ENCODE measurements around the gene CCR5AS.
"Not testable (repeated sequence)": the region's sequence is repeated elsewhere in the genome, so short reads cannot be mapped to it uniquely, and the experiment has no call there.

Gene CCR5AS

GRCh38 chr3:46406788-46407611 lies at the start of gene CCR5AS, which contains the start of gene CCRL2:
CCR5AS (minus strand) TSS chr3:46407066.
CCRL2 (plus strand) TSS chr3:46407259; CDS start chr3:46408080, 821 bp downstream.
- DNase-seq (ENCODE audit: low spot score): peak; percentile 91

DNA sequence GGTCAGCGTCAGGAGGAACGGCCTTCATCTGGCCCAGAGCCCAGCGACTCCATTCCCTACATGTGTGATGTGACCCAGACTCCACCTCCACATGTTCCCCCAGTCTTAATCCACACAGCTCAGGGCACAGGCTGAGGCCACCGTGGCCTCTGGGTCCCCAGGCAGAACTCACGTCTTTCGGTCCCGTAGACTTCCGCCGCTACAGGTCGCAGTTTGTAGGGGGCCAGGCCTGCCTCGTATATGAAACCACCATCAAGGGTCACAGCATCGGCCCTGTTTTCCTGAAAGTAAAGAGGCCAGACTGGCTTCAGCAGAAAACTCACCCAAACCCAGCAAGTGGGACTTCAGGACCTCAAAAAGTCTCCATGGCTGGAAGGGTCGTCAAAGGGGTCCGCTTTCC lies 49.3 kb upstream of the CCR5AS start:
- no peak for DNase-seq (ENCODE audit: low spot score)

- no peak for DNase-seq (ENCODE audit: low spot score)
Observed at GRCh38 chr3:46455231-46456115, 48.6 kb upstream of the CCR5AS start.

DNA sequence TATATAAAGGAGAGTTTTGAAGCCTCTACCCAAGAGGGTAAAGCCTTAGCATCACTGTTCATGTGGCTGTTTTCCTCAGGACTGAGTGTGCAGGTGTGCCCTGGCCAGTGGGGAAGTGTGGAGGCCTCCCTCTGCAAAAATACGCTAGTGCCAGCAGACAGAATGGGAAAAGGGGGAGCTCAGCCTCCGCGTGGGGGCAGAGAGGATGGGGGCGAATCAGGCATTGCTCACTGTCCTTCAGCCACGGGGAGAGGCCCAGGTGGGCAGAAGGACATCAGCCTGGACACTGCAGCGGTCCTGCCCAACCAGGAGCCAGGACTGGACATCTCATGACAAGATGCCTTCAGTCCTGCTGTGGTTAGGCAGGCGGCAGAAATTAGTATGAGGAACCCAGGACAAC lies 47.7 kb upstream of the CCR5AS start:
- DNase-seq (ENCODE audit: low spot score): no peak

DNA sequence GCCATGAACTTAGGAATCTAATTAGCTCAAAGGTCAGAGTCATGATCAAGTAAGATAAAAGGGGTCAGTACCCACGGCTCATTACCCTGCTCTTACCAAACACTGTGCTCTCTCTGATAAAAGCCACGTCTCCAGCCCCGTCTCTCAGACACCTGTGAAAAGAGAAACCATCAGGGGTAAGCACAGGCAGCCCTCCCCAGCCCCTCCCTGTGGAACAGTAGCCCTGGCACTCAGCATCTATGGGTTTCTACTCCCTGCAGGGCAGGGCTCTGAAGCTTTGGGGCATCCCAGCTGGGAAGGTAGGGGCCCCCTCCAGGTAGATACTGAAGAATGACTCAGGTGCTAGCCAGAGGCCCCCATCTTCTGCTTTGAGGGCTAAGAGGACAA lies 47.3 kb upstream of the CCR5AS start:
- no peak for DNase-seq (ENCODE audit: low spot score)

GRCh38 chr3:46453526-46454208 lies 46.8 kb upstream of the CCR5AS start:
- DNase-seq (ENCODE audit: low spot score): no peak

DNA sequence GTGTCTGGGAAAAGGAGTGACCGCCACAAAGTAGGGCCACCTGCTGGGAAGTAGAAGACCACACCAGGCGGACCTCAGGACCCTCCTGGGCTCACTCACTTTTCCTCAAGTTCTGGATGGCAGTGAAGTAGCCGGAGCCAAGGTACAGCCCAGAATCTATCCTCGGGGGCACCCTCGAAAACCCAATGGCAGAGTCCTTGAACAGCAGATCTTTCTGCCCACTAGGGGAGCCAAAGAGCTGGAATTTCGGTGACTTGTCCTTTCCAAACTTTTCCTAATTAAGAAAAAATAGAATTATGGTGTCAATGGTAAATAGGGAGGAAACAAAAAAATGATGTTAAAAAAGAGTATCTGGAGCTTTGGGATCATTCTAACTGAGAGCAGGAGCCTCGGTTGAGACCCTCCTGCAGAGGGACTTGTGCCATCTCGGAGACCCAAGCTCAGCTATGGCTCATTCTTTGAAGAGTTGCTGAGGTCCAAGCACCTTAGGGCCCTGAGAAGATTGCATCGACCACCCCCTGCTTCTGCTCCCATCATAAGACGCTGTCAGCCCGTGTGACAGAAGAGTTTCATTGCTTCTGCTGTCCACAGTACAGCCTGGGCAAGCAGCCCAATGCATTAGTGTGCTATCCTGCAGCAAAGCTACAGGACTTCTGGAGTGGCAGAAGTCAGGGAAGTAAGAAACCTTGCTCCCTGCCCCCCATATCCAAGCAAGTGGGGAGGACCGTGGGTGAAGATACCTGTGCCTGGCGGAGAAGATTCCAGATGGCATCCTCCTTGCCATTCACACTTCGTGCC lies 43.1 kb upstream of the CCR5AS start:
- no peak for DNase-seq (ENCODE audit: low spot score)

DNA sequence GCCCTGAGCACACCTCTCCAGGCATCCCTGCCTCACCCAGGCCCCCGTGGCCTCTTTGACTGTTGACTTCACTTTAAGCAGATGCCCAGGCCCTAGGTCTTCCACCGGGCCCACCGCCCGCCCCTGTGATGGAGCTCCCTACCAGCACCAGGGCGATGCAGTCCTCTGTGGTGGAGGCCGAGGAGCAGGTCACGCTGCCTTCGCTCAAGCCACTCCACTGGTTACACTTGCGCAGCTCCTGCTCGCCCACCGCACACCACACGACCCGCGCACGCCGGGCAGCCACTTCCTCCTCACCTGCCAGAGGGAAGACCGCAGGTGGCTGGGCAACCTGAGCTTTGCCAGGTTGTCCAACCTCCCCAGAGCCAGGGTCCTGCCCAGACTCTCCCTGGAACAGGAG lies 41.9 kb upstream of the CCR5AS start:
- no peak for DNase-seq (ENCODE audit: low spot score)

DNA sequence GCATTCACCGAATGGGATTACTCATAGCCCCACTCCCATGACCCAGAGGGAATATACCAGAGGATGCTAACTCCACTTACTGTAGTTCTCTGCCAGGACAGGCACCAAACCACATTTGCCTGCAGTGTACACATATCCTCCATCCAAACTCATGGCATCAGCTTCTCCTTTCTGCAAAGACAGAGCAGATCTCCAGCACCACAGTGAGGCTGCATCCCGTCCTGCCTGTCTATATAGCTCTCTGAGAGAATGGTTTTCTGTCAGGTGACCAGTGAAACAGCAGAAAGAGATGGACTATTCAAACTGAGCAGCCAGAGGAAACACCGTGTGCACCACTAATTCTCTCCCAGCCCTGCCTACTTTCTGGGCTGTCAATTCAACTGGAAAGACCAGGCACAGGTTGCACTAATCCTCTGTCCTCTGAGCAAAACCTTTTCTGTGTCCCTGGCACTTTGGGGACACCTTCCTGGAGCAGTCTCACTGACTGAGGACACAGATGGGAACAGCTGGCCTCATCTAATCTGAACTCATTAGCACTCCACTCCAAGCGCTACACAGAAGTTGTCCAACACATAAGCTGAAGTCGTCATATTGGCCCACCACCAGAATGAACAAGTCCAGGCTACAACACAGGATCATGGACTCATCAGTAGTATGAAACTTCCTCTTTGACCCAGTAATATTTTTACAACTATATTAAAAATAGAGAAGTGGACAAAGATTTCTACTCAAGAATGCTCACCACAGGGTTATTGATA lies 40.5 kb upstream of the CCR5AS start:
- DNase-seq (ENCODE audit: low spot score): no peak

DNA sequence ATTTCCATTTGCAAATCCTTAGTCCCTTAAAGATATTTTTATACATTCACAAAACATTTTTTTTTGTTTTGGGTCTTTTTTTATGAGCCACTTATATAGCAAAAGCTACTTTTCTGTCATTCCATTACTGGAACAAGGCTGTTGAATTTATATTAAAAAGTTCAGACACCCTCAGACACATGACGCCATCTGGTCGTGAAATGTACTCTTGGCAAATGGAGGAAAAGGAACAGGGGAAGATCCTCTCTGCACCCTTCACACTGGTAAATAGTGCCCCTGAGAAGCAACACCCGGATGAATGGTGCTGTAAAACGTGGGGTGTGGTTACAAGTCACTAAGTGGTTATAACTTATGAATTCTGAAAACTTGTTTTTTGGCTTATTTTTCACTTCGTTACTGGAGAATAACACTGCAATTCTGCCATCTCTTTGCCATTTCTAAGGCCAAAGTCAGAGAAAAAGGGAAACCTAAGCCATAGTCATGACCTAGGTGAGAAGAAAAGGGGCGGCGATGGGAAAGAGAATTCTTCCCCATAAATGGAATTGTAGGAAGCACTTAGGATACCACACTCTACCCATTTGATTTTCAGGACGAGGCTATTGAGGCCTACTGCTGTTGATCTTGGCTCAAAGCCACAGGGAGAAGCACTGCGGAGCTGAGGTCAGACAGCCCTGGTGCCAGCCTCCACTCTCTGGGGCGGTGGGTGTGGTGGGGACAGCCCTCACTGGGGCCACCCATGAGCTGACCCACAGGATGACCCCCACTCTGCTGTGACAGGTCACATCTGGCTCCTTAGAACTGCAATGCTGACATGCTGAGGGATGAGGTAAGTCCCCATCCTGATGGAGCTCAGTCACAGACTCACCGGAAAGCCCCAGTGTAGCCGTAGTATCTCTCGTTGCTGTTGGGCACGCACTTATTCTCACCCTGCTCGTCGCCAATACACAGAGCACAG lies 36.0 kb upstream of the CCR5AS start:
- DNase-seq (ENCODE audit: low spot score): peak; percentile 53

GRCh38 chr3:46440531-46441294 lies 33.8 kb upstream of the CCR5AS start:
- DNase-seq (ENCODE audit: low spot score): no peak

DNA sequence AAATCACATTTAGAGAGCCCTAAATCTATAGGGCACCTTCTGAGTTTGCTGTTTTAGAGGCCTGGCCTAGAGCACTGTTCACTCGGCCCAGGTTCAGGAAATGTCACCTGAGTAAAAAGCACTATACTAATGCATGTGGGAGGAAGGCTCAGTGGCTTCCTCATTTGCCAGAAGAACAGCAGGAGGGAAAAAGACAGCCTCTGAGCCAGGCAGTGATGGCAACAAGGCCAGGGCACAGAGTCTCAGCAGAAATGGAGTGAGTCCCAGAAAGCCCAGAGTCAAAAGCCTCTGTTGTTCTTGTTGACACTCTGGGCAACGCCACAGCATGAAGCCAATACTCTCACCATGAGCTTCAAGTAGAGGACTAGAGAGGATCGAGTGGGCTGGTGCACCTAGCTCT lies 32.0 kb upstream of the CCR5AS start:
- no peak for DNase-seq (ENCODE audit: low spot score)

DNA sequence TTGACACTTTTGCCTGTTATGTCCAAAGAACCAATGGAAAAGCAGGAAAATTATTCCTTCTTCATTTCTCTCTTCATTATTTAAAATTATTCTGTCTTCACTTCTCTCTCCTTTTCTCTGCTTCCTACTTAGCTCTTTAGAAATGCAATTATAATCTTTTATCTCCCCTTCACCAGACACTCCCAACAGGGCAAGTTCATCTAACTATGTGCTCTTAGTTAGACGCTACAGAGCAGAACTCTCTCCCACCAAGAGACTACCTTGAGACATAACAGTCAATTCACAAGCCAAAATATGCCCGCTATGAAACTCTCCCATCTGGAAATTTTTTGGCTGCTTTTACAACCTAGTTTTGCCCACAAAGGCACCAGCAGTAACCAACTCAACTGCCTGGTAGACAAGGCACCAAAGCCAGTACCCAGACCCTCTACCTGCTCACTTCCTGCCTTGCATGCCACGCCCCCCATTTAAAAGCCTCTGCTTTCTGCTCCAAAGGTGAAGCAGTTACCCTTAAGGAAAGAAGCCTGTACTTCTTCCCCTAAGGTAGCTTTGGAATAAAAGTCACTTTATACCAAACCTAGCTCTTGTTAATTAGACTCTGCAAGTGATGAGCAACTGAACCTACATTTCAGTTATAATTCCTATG lies 28.3 kb upstream of the CCR5AS start:
- no peak for DNase-seq (ENCODE audit: low spot score)

GRCh38 chr3:46433841-46434240 lies 27.0 kb upstream of the CCR5AS start:
- DNase-seq (ENCODE audit: low spot score): no peak

- DNase-seq (ENCODE audit: low spot score): not testable (repeated sequence)
Observed at GRCh38 chr3:46433118-46433517, 26.3 kb upstream of the CCR5AS start.

GRCh38 chr3:46431905-46432304 lies 25.0 kb upstream of the CCR5AS start:
- not testable (repeated sequence) for DNase-seq (ENCODE audit: low spot score)

DNA sequence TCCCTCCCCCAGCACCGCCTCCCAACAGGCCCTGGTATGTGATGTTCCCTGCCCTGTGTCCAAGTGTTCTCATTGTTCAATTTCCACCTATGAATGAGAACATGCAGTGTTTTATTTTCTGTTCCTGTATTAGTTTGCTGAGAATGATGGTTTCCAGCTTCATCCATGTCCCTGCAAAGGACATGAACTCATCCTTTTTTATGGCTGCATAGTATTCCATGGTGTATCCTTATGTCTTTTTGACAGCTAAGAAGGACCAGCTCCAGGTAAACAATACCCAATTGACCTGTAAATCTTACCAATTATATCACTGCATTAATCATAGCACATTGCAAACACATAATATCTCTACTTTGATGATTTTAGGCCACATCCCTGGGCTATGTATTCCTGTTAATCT lies 24.0 kb upstream of the CCR5AS start:
- not testable (repeated sequence) for DNase-seq (ENCODE audit: low spot score)

DNA sequence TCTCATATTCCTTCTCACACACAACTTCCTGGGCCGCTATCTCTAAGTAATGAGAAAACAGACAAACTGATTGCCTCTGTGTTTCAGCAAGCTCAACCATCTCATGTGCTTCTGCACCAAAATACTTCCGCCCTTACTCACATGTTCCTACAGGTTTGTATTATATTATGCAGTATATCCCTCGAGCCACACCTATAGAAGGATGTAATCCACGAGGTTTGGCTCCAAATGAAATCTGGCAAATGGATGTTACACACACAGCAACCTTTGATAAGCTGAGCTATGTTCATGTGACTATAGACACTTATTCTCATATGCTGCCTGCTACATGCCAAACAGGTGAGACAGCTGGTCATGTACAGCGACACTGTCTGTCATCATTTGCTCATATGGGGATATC lies 22.8 kb upstream of the CCR5AS start:
- DNase-seq (ENCODE audit: low spot score): no peak

Measured in mucosa of gallbladder (tissue), 1 donor.